HCT116 (cell line): ENCODE results near the gene AKR1C4. TPM values are rescaled to one million over a fixed set of nuclear protein-coding genes. Genes with fewer than 3 reads are reported as not detected.

Experiments used
- ATAC-seq: fragments of 200-7000 bp; cut with Tn5 transposase; 2 replicates; pipeline ENCODE4 v1.9.1; 2020; ENCODE audit warnings: mild to moderate bottlenecking, moderate library complexity
- BruUV-seq: library from RNA; stranded (reverse); fragments of 400-500 nt; replicated peaks from 2 replicates; lab custom pipeline; 2021; lab: Mats Ljungman, UMichigan
- CTCF ChIA-PET: fragments of 300-600 bp; sonication (Branson Sonifier 250); formaldehyde crosslinking; loops from one replicate; lab custom pipeline; 2021; ENCODE audit warnings: antibody characterized with exemption; lab: Charles Lee
- POLR2A ChIA-PET: fragments of 300-600, 350-600 bp; sonication (Branson Sonifier 250); formaldehyde crosslinking; loops from one replicate; lab custom pipeline; 2021; ENCODE audit warnings: antibody characterized with exemption; lab: Charles Lee
- RAD21 ChIA-PET, 2 experiments: fragments of 300-600 bp; sonication (Branson Sonifier 250); formaldehyde crosslinking; loops; one replicate each; lab custom pipeline; 2023; ENCODE audit warnings: low total read pairs in 2 of 2; ENCODE audit not compliant: uncharacterized antibody in 2 of 2, unreplicated experiment in 2 of 2, low non-redundant PET in 1 of 2; lab: Charles Lee
- DNase-seq: peaks from one replicate; pipeline ENCODE4 v3.0.0-alpha.2; 2010; ENCODE audit warnings: low read depth, low spot score
- H2AFZ ChIP-seq: fragments of 200-600 bp; shearing (Covaris generic), sonication (generic); 2 replicates; pipeline ENCODE4 v1.6.1; 2017; ENCODE audit warnings: low read depth, mixed run types, mixed read lengths, antibody characterized with exemption, low read length; ENCODE audit not compliant: poor library complexity, severe bottlenecking
- H3K27ac ChIP-seq: 2 replicates; pipeline ENCODE4 v1.5.1; 2012; ENCODE audit warnings: low read depth, low read length
- H3K27me3 ChIP-seq: fragments of 200-600 bp; sonication (generic); 2 replicates; pipeline ENCODE4 v1.6.1; 2016; ENCODE audit warnings: mixed run types, low read length, mixed read lengths; ENCODE audit not compliant: insufficient read depth
- H3K36me3 ChIP-seq, 2 experiments: fragments of 200-500 bp in 1 of 2; fragments of 200-600 bp in 1 of 2; sonication (Bioruptor generic) in 1 of 2; sonication (generic) in 1 of 2; 2 replicates each; pipeline versions ENCODE4 v1.5.1 to v1.6.1; 2014 to 2016; ENCODE audit warnings: low read length in 2 of 2, inconsistent platforms in 1 of 2, mixed read lengths in 1 of 2, mixed run types in 1 of 2; ENCODE audit not compliant: insufficient read depth in 2 of 2, control insufficient read depth in 1 of 2
- H3K4me1 ChIP-seq, 2 experiments: fragments of 200-600 bp in 1 of 2; sonication (generic) in 1 of 2; 2 replicates each; pipeline versions ENCODE4 v1.5.1 to v1.6.1; 2012 to 2017; ENCODE audit warnings: low read length in 2 of 2, inconsistent platforms in 1 of 2, mild to moderate bottlenecking in 1 of 2, mixed read lengths in 1 of 2, mixed run types in 1 of 2, moderate library complexity in 1 of 2; ENCODE audit not compliant: insufficient read depth in 2 of 2, control insufficient read depth in 1 of 2
- H3K4me2 ChIP-seq: fragments of 200-600 bp; sonication (generic); 2 replicates; pipeline ENCODE4 v1.6.1; 2017; ENCODE audit warnings: mixed run types, low read length, mixed read lengths
- H3K4me3 ChIP-seq, 2 experiments: fragments of 200-600 bp in 1 of 2; sonication (generic) in 1 of 2; replicated peaks in 1 of 2; 2 replicates each; pipeline ENCODE4 v1.5.1; 2011 to 2016; ENCODE audit warnings: low read length in 2 of 2, control low read depth in 1 of 2, low read depth in 1 of 2, mild to moderate bottlenecking in 1 of 2, mixed read lengths in 1 of 2, mixed run types in 1 of 2
- H3K79me2 ChIP-seq: fragments of 200-600 bp; sonication (generic); 2 replicates; pipeline ENCODE4 v1.6.1; 2017; ENCODE audit warnings: mild to moderate bottlenecking, mixed run types, low read length, moderate library complexity, mixed read lengths; ENCODE audit not compliant: insufficient read depth
- H3K9ac ChIP-seq: fragments of 200-600 bp; sonication (generic); 2 replicates; pipeline ENCODE4 v1.6.1; 2016; ENCODE audit warnings: low read length, mixed read lengths
- H3K9me2 ChIP-seq: fragments of 200-600 bp; sonication (generic), shearing (Covaris generic); 2 replicates; pipeline ENCODE4 v1.6.1; 2017; ENCODE audit warnings: mixed run types, mild to moderate bottlenecking, moderate library complexity; ENCODE audit not compliant: insufficient read depth
- H3K9me3 ChIP-seq, 2 experiments: fragments of 200-500 bp in 1 of 2; fragments of 200-600 bp in 1 of 2; sonication (Bioruptor generic) in 1 of 2; sonication (generic) in 1 of 2; 2 replicates each; pipeline ENCODE4 v1.6.1; 2014 to 2017; ENCODE audit warnings: low read length in 2 of 2, mixed read lengths in 2 of 2, inconsistent platforms in 1 of 2, low read depth in 1 of 2, mild to moderate bottlenecking in 1 of 2, mixed run types in 1 of 2, moderate library complexity in 1 of 2; ENCODE audit not compliant: control insufficient read depth in 1 of 2, insufficient read depth in 1 of 2
- H4K20me1 ChIP-seq: fragments of 200-600 bp; sonication (generic), shearing (Covaris generic); 2 replicates; pipeline ENCODE4 v1.6.1; 2017; ENCODE audit warnings: mixed run types, mild to moderate bottlenecking, moderate library complexity; ENCODE audit not compliant: insufficient read depth
- CBX3 ChIP-seq: IDR thresholded peaks from 2 replicates; pipeline ENCODE4 v1.6.1; 2012; ENCODE audit warnings: low read depth
- CEBPB ChIP-seq: IDR thresholded peaks from 2 replicates; pipeline ENCODE4 v1.6.1; 2012; ENCODE audit warnings: low read depth
- ELF1 ChIP-seq: IDR thresholded peaks from 2 replicates; pipeline ENCODE4 v1.6.1; 2012; ENCODE audit warnings: low read depth, borderline replicate concordance
- EZH2 ChIP-seq: fragments of 200-600 bp; sonication (generic); IDR thresholded peaks from 2 replicates; pipeline ENCODE4 v1.6.1; 2017; ENCODE audit warnings: antibody characterized with exemption, mixed run types
- EZH2phosphoT487 ChIP-seq: fragments of 200-600 bp; IDR thresholded peaks from 2 replicates; pipeline ENCODE4 v1.6.1; 2018; ENCODE audit warnings: antibody characterized with exemption, borderline replicate concordance
- JUND ChIP-seq: IDR thresholded peaks from 2 replicates; pipeline ENCODE4 v1.6.1; 2012
- POLR2A ChIP-seq: IDR thresholded peaks from 2 replicates; pipeline ENCODE4 v1.7.0; 2011; ENCODE audit warnings: borderline replicate concordance; ENCODE audit not compliant: insufficient read depth, insufficient read length; ENCODE audit errors: extremely low read depth
- POLR2AphosphoS5 ChIP-seq: IDR thresholded peaks from 2 replicates; pipeline ENCODE4 v1.6.1; 2011; ENCODE audit warnings: mild to moderate bottlenecking, low read depth, low read length, moderate library complexity
- RAD21 ChIP-seq: IDR thresholded peaks from 2 replicates; pipeline ENCODE4 v1.6.1; 2012; ENCODE audit warnings: low read depth, mild to moderate bottlenecking
- SIN3A ChIP-seq: IDR thresholded peaks from 2 replicates; pipeline ENCODE4 v1.6.1; 2012; ENCODE audit warnings: low read depth
- SP1 ChIP-seq: IDR thresholded peaks from 2 replicates; pipeline ENCODE4 v1.6.1; 2012; ENCODE audit warnings: low read depth
- SRF ChIP-seq: IDR thresholded peaks from 2 replicates; pipeline ENCODE4 v1.6.1; 2012; ENCODE audit warnings: low read depth
- ZFX ChIP-seq: fragments of 450-650 bp; IDR thresholded peaks from 2 replicates; pipeline ENCODE4 v1.6.1; 2017
- ZNF274 ChIP-seq: fragments of 200-500 bp; sonication (Bioruptor generic); IDR thresholded peaks from 2 replicates; pipeline ENCODE4 v1.6.1; 2014; ENCODE audit warnings: mild to moderate bottlenecking, low read depth, low read length, inconsistent platforms
- intact Hi-C: fragments of 100-400 bp; cut with micrococcal nuclease; formaldehyde crosslinking; loops from 2 replicates; pipeline ENCODE4 v1.10.0; 2022
- total RNA-seq: library from RNA; stranded (reverse); gene quantifications from one replicate; pipeline ENCODE4 v1.2.1, GENCODE V29; 2021; ENCODE audit not compliant: unreplicated experiment
- TF ChIP-seq, protein P1 (sequence below): IDR thresholded peaks from 2 replicates; pipeline ENCODE4 v1.6.1; 2012; ENCODE audit warnings: low read depth
- TF ChIP-seq, protein P2 (sequence below): IDR thresholded peaks from 2 replicates; pipeline ENCODE4 v1.6.1; 2012
- TF ChIP-seq, protein P3 (sequence below): IDR thresholded peaks from 2 replicates; pipeline ENCODE4 v1.6.1; 2012
- TF ChIP-seq, protein P4 (sequence below), 3 experiments: fragments of 200-600 bp in 1 of 3; sonication (generic) in 1 of 3; IDR thresholded peaks in 2 of 3; conservative IDR thresholded peaks in 1 of 3; 2 replicates each; pipeline ENCODE4 v1.5.1; 2012 to 2017; ENCODE audit warnings: low read depth in 2 of 3, low read length in 2 of 3, antibody characterized with exemption in 1 of 3, borderline replicate concordance in 1 of 3, control low read depth in 1 of 3, mild to moderate bottlenecking in 1 of 3, mixed read lengths in 1 of 3, mixed run types in 1 of 3, moderate library complexity in 1 of 3; ENCODE audit not compliant: insufficient read depth in 1 of 3

Gene AKR1C4
- total RNA-seq, 1 experiment from 2014 or later, result not detected

DNA sequence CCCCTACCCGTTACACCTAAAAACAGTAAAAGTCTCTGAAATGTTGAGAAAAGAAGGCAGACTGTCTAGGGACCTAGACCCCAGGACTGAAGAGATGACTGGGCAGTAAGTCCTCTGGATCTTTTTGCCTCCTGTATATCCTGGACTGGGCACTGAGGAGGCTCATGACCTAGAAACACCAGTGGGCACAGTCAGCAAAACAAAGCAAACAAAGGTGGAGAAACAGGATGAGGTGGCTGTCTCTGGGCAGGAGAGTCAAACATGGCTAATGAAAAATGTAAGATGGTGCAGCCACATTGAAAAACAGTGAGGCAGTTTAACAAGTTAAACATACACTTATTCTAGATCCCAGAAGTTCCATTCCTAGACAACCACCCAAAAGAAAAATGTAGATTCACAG lies 45.9 kb downstream of the AKR1C4 start:
- Histone ChIP-seq H2AFZ (no peak overlapping the region), H4K20me1 (no peaks in the 10 kb centered on the region), H3K4me3 (no peak overlapping the region), H3K27me3 (peaks cover 3% of the 10 kb centered on the region; the same call in 1 of the 2 replicates), H3K4me1 (no peaks in the 10 kb centered on the region), H3K36me3 (no peaks in the 10 kb centered on the region), H3K4me2 (no peak overlapping the region), H3K9me3 (no peaks in the 10 kb centered on the region), H3K9me2 (no peaks in the 10 kb centered on the region), H3K27ac (no peak overlapping the region), H3K79me2 (no peaks in the 10 kb centered on the region)
- POLR2A ChIA-PET, result no interaction called here
- ATAC-seq (no peak), DNase-seq (no peak)
- RAD21 ChIA-PET, result no interaction called here
- BruUV-seq, result no TSS peak
- intact Hi-C loops, result no loop called here
- TF ChIP-seq ZNF274 (no peak), SRF (no peak), POLR2A (no peak), EZH2 (no peak), JUND (no peak), SP1 (no peak), ZFX (no peak), ELF1 (no peak), SIN3A (no peak), POLR2AphosphoS5 (no peak), EZH2phosphoT487 (no peak), CBX3 (no peak), CEBPB (no peak), RAD21 (no peak)
- TF ChIP-seq, protein P1, sequence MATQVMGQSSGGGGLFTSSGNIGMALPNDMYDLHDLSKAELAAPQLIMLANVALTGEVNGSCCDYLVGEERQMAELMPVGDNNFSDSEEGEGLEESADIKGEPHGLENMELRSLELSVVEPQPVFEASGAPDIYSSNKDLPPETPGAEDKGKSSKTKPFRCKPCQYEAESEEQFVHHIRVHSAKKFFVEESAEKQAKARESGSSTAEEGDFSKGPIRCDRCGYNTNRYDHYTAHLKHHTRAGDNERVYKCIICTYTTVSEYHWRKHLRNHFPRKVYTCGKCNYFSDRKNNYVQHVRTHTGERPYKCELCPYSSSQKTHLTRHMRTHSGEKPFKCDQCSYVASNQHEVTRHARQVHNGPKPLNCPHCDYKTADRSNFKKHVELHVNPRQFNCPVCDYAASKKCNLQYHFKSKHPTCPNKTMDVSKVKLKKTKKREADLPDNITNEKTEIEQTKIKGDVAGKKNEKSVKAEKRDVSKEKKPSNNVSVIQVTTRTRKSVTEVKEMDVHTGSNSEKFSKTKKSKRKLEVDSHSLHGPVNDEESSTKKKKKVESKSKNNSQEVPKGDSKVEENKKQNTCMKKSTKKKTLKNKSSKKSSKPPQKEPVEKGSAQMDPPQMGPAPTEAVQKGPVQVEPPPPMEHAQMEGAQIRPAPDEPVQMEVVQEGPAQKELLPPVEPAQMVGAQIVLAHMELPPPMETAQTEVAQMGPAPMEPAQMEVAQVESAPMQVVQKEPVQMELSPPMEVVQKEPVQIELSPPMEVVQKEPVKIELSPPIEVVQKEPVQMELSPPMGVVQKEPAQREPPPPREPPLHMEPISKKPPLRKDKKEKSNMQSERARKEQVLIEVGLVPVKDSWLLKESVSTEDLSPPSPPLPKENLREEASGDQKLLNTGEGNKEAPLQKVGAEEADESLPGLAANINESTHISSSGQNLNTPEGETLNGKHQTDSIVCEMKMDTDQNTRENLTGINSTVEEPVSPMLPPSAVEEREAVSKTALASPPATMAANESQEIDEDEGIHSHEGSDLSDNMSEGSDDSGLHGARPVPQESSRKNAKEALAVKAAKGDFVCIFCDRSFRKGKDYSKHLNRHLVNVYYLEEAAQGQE, result no peak
- TF ChIP-seq, protein P2, sequence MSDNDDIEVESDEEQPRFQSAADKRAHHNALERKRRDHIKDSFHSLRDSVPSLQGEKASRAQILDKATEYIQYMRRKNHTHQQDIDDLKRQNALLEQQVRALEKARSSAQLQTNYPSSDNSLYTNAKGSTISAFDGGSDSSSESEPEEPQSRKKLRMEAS, result no peak
- TF ChIP-seq, protein P3, sequence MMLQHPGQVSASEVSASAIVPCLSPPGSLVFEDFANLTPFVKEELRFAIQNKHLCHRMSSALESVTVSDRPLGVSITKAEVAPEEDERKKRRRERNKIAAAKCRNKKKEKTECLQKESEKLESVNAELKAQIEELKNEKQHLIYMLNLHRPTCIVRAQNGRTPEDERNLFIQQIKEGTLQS, result no peak
- TF ChIP-seq, protein P4, sequence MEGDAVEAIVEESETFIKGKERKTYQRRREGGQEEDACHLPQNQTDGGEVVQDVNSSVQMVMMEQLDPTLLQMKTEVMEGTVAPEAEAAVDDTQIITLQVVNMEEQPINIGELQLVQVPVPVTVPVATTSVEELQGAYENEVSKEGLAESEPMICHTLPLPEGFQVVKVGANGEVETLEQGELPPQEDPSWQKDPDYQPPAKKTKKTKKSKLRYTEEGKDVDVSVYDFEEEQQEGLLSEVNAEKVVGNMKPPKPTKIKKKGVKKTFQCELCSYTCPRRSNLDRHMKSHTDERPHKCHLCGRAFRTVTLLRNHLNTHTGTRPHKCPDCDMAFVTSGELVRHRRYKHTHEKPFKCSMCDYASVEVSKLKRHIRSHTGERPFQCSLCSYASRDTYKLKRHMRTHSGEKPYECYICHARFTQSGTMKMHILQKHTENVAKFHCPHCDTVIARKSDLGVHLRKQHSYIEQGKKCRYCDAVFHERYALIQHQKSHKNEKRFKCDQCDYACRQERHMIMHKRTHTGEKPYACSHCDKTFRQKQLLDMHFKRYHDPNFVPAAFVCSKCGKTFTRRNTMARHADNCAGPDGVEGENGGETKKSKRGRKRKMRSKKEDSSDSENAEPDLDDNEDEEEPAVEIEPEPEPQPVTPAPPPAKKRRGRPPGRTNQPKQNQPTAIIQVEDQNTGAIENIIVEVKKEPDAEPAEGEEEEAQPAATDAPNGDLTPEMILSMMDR (IDR thresholded peaks at IDR 0.05 in 2 of 3, conservative IDR thresholded peaks at IDR 0.05 in 1 of 3; ENCODE audit: borderline replicate concordance in 1 of 3, insufficient read depth in 1 of 3, low read depth in 2 of 3, low read length in 2 of 3), result no peak
- TF ChIP-seq, all 23 proteins: peak for 0
- H3K9ac ChIP-seq, result no peak overlapping the region
- CTCF ChIA-PET, result no interaction called here
